Osteocyte (in vitro differentiated cells): Measurements from ENCODE around the gene AIP. TPM values are rescaled to one million over a fixed set of nuclear protein-coding genes. Genes with fewer than 3 reads are reported as not detected.

Experiments
- DNase-seq: peaks from one replicate; pipeline ENCODE4 v3.0.0; 2021; ENCODE audit warnings: mixed read lengths; ENCODE audit not compliant: unreplicated experiment; ENCODE audit errors: extremely low spot score
- H3K27ac Mint-ChIP-seq: one replicate; pipeline ENCODE4 v1.8.0; 2021; ENCODE audit warnings: mild to moderate bottlenecking, mixed read lengths; ENCODE audit not compliant: unreplicated experiment
- H3K27me3 Mint-ChIP-seq: one replicate; pipeline ENCODE4 v1.8.0; 2021; ENCODE audit warnings: mixed read lengths; ENCODE audit not compliant: unreplicated experiment
- H3K36me3 Mint-ChIP-seq: one replicate; pipeline ENCODE4 v1.8.0; 2021; ENCODE audit warnings: mixed read lengths; ENCODE audit not compliant: unreplicated experiment
- H3K4me1 Mint-ChIP-seq: one replicate; pipeline ENCODE4 v1.8.0; 2021; ENCODE audit warnings: mixed read lengths; ENCODE audit not compliant: unreplicated experiment
- H3K4me3 Mint-ChIP-seq: one replicate; pipeline ENCODE4 v1.8.0; 2021; ENCODE audit warnings: mild to moderate bottlenecking, moderate library complexity, mixed read lengths; ENCODE audit not compliant: unreplicated experiment
- H3K9me3 Mint-ChIP-seq: one replicate; pipeline ENCODE4 v1.8.0; 2021; ENCODE audit warnings: mixed read lengths; ENCODE audit not compliant: unreplicated experiment
- CTCF ChIP-seq: fragments of 200-600 bp; sonication (generic); IDR thresholded peaks from 2 replicates; pipeline ENCODE4 v1.5.0; 2021; ENCODE audit warnings: antibody characterized with exemption, mild to moderate bottlenecking, moderate library complexity
- total RNA-seq: library from RNA; stranded (reverse); gene quantifications from 2 replicates; pipeline ENCODE4 v1.2.1, GENCODE V29; 2021

The AIP gene
- total RNA-seq, 1 donor from 2014 or later, result 76.5 TPM

- peaks cover 9% of the 10 kb centered on the region for H3K4me1 Mint-ChIP-seq
- no peak overlapping the region for H3K27ac Mint-ChIP-seq
- H3K36me3 Mint-ChIP-seq, result peaks cover 17% of the 10 kb centered on the region
- DNase-seq, result no peak
- no peak overlapping the region for H3K4me3 Mint-ChIP-seq
- H3K27me3 Mint-ChIP-seq, result no peaks in the 10 kb centered on the region
- no peak for TF ChIP-seq CTCF
- H3K9me3 Mint-ChIP-seq, result no peaks in the 10 kb centered on the region
These were observed 7.3 kb downstream of the AIP start for GRCh38 chr11:67489885-67490726.

- no peaks in the 10 kb centered on the region for H3K9me3 Mint-ChIP-seq
- no peak for DNase-seq
- no peak overlapping the region for H3K27ac Mint-ChIP-seq
- peaks cover 17% of the 10 kb centered on the region for H3K36me3 Mint-ChIP-seq
- no peak overlapping the region for H3K4me3 Mint-ChIP-seq
- H3K4me1 Mint-ChIP-seq, result peaks cover 7% of the 10 kb centered on the region
- no peak for TF ChIP-seq CTCF
- H3K27me3 Mint-ChIP-seq, result no peaks in the 10 kb centered on the region
These were observed 7.9 kb downstream of the AIP start for GRCh38 chr11:67490727-67491065.

- H3K4me3 Mint-ChIP-seq, result no peak overlapping the region
- no peak overlapping the region for H3K27ac Mint-ChIP-seq
- H3K9me3 Mint-ChIP-seq, result no peaks in the 10 kb centered on the region
- DNase-seq, result no peak
- peaks cover 17% of the 10 kb centered on the region for H3K36me3 Mint-ChIP-seq
- H3K4me1 Mint-ChIP-seq, result peaks cover 2% of the 10 kb centered on the region
- no peak for TF ChIP-seq CTCF
- H3K27me3 Mint-ChIP-seq, result no peaks in the 10 kb centered on the region
These were observed 8.6 kb downstream of the AIP start for GRCh38 chr11:67491276-67492068.

- no peaks in the 10 kb centered on the region for H3K27me3 Mint-ChIP-seq
- peaks cover 17% of the 10 kb centered on the region for H3K36me3 Mint-ChIP-seq
- peaks cover 2% of the 10 kb centered on the region for H3K4me1 Mint-ChIP-seq
- H3K27ac Mint-ChIP-seq, result no peak overlapping the region
- no peak for TF ChIP-seq CTCF
- no peaks in the 10 kb centered on the region for H3K9me3 Mint-ChIP-seq
- DNase-seq, result no peak
- H3K4me3 Mint-ChIP-seq, result no peak overlapping the region
These were observed 9.4 kb downstream of the AIP start for GRCh38 chr11:67492069-67492727.
